ENCODE measurements around the gene SLC38A6. TPM values are rescaled to one million over a fixed set of nuclear protein-coding genes. Genes with fewer than 3 reads are reported as not detected.

The SLC38A6 gene
- total and polyA plus RNA-seq, 7 donors: 1.5 to 11.9 (median 4.9) TPM

GRCh38 chr14:61077951-61078720 is 97.1 kb downstream of the SLC38A6 start:
- no peak overlapping the region for H3K4me3 ChIP-seq
- H3K9me3 ChIP-seq: no peaks in the 10 kb centered on the region
- no peaks in the 10 kb centered on the region for H3K36me3 ChIP-seq (ENCODE audit: insufficient read depth in 1 of 2, low read depth in 1 of 2)
- H3K4me1 ChIP-seq: peaks cover 11% of the 10 kb centered on the region
- intact Hi-C loops (cut with DNase I): no loop called here
- no peak for TF ChIP-seq CTCF (IDR thresholded peaks at IDR 0.05)
- no peaks in the 10 kb centered on the region for H3K27me3 ChIP-seq (ENCODE audit: insufficient read depth in 3 of 3, low read length in 2 of 3)
- peak in 2 of 4 donors; percentile 24 to 33 for ATAC-seq
- no peak for DNase-seq
- no peak overlapping the region for H3K27ac ChIP-seq
- 78 to 87% (median 84%) methylated on average over 4 of the region's 4 CpGs for WGBS, 3 donors

DNA sequence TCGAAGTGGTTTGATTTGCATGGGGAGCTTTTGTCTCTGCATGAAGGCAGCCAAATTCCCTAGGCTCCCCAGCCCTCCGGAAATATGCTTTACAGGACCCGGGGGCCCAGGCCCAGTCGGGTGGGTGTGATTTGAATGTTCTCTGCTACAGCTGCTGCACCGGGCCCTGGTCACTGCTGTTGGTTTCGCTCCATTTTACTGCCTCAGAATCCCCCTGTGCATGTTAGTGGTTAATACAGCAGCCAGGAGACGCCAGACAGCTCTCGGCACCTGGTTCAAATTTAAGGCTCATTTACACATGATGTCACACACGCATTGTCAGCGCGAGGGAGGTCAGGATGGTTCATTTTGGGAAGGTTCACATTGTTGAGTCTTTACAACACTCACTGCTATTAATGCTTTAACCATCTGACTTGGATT is 99.6 kb downstream of the SLC38A6 start:
- H3K36me3 ChIP-seq (ENCODE audit: insufficient read depth in 1 of 2, low read depth in 1 of 2): peaks cover 8 to 12% of the 10 kb centered on the region in 2 donors
- 54 to 66% (median 57%) methylated on average over 11 of the region's 11 CpGs for WGBS, 3 donors
- ATAC-seq (peak in 3 of 4 donors; percentile 10 to 62 (median 34)), DNase-seq (no peak)
- H3K4me1 ChIP-seq: peaks cover 11% of the 10 kb centered on the region
- H3K9me3 ChIP-seq: no peaks in the 10 kb centered on the region
- no peak for TF ChIP-seq CTCF (IDR thresholded peaks at IDR 0.05)
- H3K4me3 ChIP-seq: no peak overlapping the region
- intact Hi-C loops (cut with DNase I): no loop called here
- H3K27me3 ChIP-seq (ENCODE audit: insufficient read depth in 3 of 3, low read length in 2 of 3): no peaks in the 10 kb centered on the region
- no peak overlapping the region for H3K27ac ChIP-seq

- H3K36me3 ChIP-seq (ENCODE audit: insufficient read depth in 1 of 2, low read depth in 1 of 2): peaks cover 8 to 13% of the 10 kb centered on the region in 2 donors
- H3K27me3 ChIP-seq (ENCODE audit: insufficient read depth in 3 of 3, low read length in 2 of 3): no peaks in the 10 kb centered on the region
- H3K4me1 ChIP-seq: peaks cover 4% of the 10 kb centered on the region
- no peak overlapping the region for H3K27ac ChIP-seq
- DNase-seq (no peak), ATAC-seq (no peak)
- WGBS, 3 donors: 92 to 98% (median 94%) methylated on average over 1 of the region's 1 CpG
- H3K4me3 ChIP-seq: no peak overlapping the region
- TF ChIP-seq CTCF (IDR thresholded peaks at IDR 0.05): no peak
- intact Hi-C loops (cut with DNase I): no loop called here
- no peaks in the 10 kb centered on the region for H3K9me3 ChIP-seq
Observed at GRCh38 chr14:61088081-61088480, 107.0 kb downstream of the SLC38A6 start.

- WGBS, 3 donors: 55 to 68% (median 56%) methylated on average over 2 of the region's 2 CpGs
- Histone ChIP-seq H3K4me3 (no peak overlapping the region), H3K27me3 (ENCODE audit: insufficient read depth in 3 of 3, low read length in 2 of 3) (no peaks in the 10 kb centered on the region), H3K9me3 (no peaks in the 10 kb centered on the region), H3K4me1 (peaks cover 4% of the 10 kb centered on the region), H3K36me3 (ENCODE audit: insufficient read depth in 1 of 2, low read depth in 1 of 2) (peaks cover 5 to 8% of the 10 kb centered on the region in 2 donors), H3K27ac (no peak overlapping the region)
- no peak for DNase-seq
- ATAC-seq: peak in 2 of 4 donors; percentile 35 to 65
- TF ChIP-seq CTCF (IDR thresholded peaks at IDR 0.05): no peak
- intact Hi-C loops (cut with DNase I): no loop called here
Observed at GRCh38 chr14:61089126-61089750, 108.2 kb downstream of the SLC38A6 start.
